HCT116 (cell line): Measurements from ENCODE around the gene LRFN3.
"Not testable (repeated sequence)": the region's sequence is repeated elsewhere in the genome, so short reads cannot be mapped to it uniquely, and the experiment has no call there.

Experiments used
- EZH2phosphoT487 ChIP-seq: fragments of 200-600 bp; IDR thresholded peaks from 2 replicates; pipeline ENCODE4 v1.6.1; 2018; ENCODE audit warnings: antibody characterized with exemption, borderline replicate concordance
- POLR2AphosphoS5 ChIP-seq: IDR thresholded peaks from 2 replicates; pipeline ENCODE4 v1.6.1; 2011; ENCODE audit warnings: mild to moderate bottlenecking, low read depth, low read length, moderate library complexity

DNA sequence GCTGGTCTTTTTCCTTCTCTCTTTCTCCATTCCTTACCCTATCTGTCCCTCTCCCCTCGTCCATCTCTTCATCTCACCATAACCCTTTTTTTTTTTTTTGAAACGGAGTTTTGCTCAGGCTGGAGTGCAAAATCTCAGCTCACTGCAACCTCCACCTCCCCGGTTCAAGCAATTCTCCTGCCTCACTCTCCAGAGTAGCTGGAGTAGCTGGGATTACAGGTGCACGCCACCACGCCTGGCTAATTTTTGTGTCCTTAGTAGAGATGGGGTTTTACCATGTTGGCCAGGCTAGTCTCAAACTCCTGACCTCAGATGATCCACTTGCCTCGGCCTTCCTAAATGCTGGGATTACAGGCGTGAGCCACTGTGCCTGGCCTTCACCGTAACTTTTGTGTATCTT is 21.2 kb downstream of the LRFN3 start:
- not testable (repeated sequence) for TF ChIP-seq POLR2AphosphoS5, EZH2phosphoT487
